IMR-90 (cell line): ENCODE measurements around the gene PHF21B. TPM values are rescaled to one million over a fixed set of nuclear protein-coding genes. Genes with fewer than 3 reads are reported as not detected.

Experiments
- ATAC-seq: fragments of 200-7000 bp; cut with Tn5 transposase; 2 replicates; pipeline ENCODE4 v1.9.1; 2020; ENCODE audit warnings: low read depth, mild to moderate bottlenecking, moderate library complexity
- BruUV-seq: library from RNA; stranded (reverse); fragments of 400-500 nt; replicated peaks from 2 replicates; lab custom pipeline; 2021; lab: Mats Ljungman, UMichigan
- CTCF ChIA-PET: fragments of 300-600 bp; formaldehyde crosslinking; extraction: SDS; loops from one replicate; lab custom pipeline; 2021; ENCODE audit warnings: antibody characterized with exemption; lab: Yijun Ruan, JAX
- POLR2A ChIA-PET: fragments of 300-600 bp; sonication (Branson Sonifier 250); formaldehyde crosslinking; loops from one replicate; lab custom pipeline; 2022; ENCODE audit warnings: antibody characterized with exemption; ENCODE audit not compliant: unreplicated experiment; lab: Charles Lee
- DNase-seq: peaks from one replicate; pipeline ENCODE4 v3.0.0; 2013
- H2AFZ ChIP-seq: replicated peaks from 2 replicates; pipeline ENCODE3; 2013; ENCODE audit warnings: low read length, mild to moderate bottlenecking; ENCODE audit not compliant: poor library complexity
- H2AK5ac ChIP-seq: 2 replicates; pipeline ENCODE4 v1.6.1; 2013; ENCODE audit warnings: low read depth, low read length, inconsistent platforms
- H2AK9ac ChIP-seq: replicated peaks from 2 replicates; pipeline ENCODE3; 2013; ENCODE audit warnings: mild to moderate bottlenecking, low read depth, low read length, moderate library complexity; ENCODE audit not compliant: poor library complexity
- H2BK120ac ChIP-seq: 2 replicates; pipeline ENCODE4 v1.6.1; 2013; ENCODE audit warnings: low read depth, low read length, inconsistent platforms
- H2BK15ac ChIP-seq: 3 replicates; pipeline ENCODE4 v1.6.1; 2013; ENCODE audit warnings: low read depth, low read length, inconsistent platforms
- H2BK20ac ChIP-seq: 2 replicates; pipeline ENCODE4 v1.6.1; 2013; ENCODE audit warnings: low read depth, mild to moderate bottlenecking, inconsistent platforms, low read length, moderate library complexity
- H2BK5ac ChIP-seq: 2 replicates; pipeline ENCODE4 v1.6.1; 2013; ENCODE audit warnings: mild to moderate bottlenecking, low read depth, low read length, inconsistent platforms; ENCODE audit not compliant: poor library complexity, severe bottlenecking
- H3K14ac ChIP-seq: replicated peaks from 2 replicates; pipeline ENCODE4 v1.6.1; 2013; ENCODE audit warnings: low read depth, low read length, inconsistent platforms
- H3K18ac ChIP-seq: 2 replicates; pipeline ENCODE4 v1.6.1; 2013; ENCODE audit warnings: low read depth, low read length, control low read depth
- H3K23ac ChIP-seq: 2 replicates; pipeline ENCODE4 v1.6.1; 2013; ENCODE audit warnings: low read depth, low read length, inconsistent platforms
- H3K27ac ChIP-seq: 2 replicates; pipeline ENCODE4 v1.5.1; 2013; ENCODE audit warnings: mild to moderate bottlenecking, control low read depth, low read length; ENCODE audit not compliant: insufficient read depth
- H3K27me3 ChIP-seq: 2 replicates; pipeline ENCODE4 v1.6.1; 2013; ENCODE audit warnings: low read length; ENCODE audit not compliant: control insufficient read depth, insufficient read depth
- H3K36me3 ChIP-seq: 2 replicates; pipeline ENCODE4 v1.6.1; 2013; ENCODE audit warnings: low read length, mixed read lengths; ENCODE audit not compliant: control insufficient read depth, insufficient read depth
- H3K4ac ChIP-seq: 2 replicates; pipeline ENCODE4 v1.6.1; 2013; ENCODE audit warnings: low read depth, low read length, inconsistent platforms
- H3K4me1 ChIP-seq: 2 replicates; pipeline ENCODE4 v1.6.1; 2013; ENCODE audit warnings: low read length, mixed read lengths; ENCODE audit not compliant: control insufficient read depth, insufficient read depth
- H3K4me2 ChIP-seq: 2 replicates; pipeline ENCODE4 v1.6.1; 2013; ENCODE audit warnings: low read depth, mild to moderate bottlenecking, control low read depth, low read length, moderate library complexity
- H3K4me3 ChIP-seq: 2 replicates; pipeline ENCODE4 v1.5.1; 2013; ENCODE audit warnings: low read depth, mild to moderate bottlenecking, control low read depth, low read length, moderate library complexity; ENCODE audit not compliant: insufficient read depth
- H3K56ac ChIP-seq: 2 replicates; pipeline ENCODE4 v1.6.1; 2013; ENCODE audit warnings: low read length, inconsistent platforms; ENCODE audit not compliant: insufficient read depth; ENCODE audit errors: extremely low read depth
- H3K79me1 ChIP-seq, 2 experiments: 2 replicates each; pipeline ENCODE4 v1.6.1; 2013; ENCODE audit warnings: low read length in 2 of 2, inconsistent platforms in 1 of 2, low read depth in 1 of 2
- H3K9ac ChIP-seq: 2 replicates; pipeline ENCODE4 v1.6.1; 2013; ENCODE audit warnings: low read depth, low read length, control low read depth
- H3K9me1 ChIP-seq: 2 replicates; pipeline ENCODE4 v1.6.1; 2013; ENCODE audit warnings: low read length, inconsistent platforms; ENCODE audit not compliant: insufficient read depth
- H3K9me3 ChIP-seq: 2 replicates; pipeline ENCODE4 v1.6.1; 2013; ENCODE audit warnings: low read length; ENCODE audit not compliant: control insufficient read depth, insufficient read depth
- H4K20me1 ChIP-seq: 2 replicates; pipeline ENCODE4 v1.6.1; 2013; ENCODE audit warnings: low read length, inconsistent platforms; ENCODE audit not compliant: insufficient read depth
- H4K5ac ChIP-seq: 2 replicates; pipeline ENCODE4 v1.6.1; 2013; ENCODE audit warnings: mild to moderate bottlenecking, low read depth, low read length, control low read depth
- H4K8ac ChIP-seq, 2 experiments: 2 replicates each; pipeline ENCODE4 v1.6.1; 2013; ENCODE audit warnings: low read depth in 2 of 2, low read length in 2 of 2, control low read depth in 1 of 2, inconsistent platforms in 1 of 2
- H4K91ac ChIP-seq: 2 replicates; pipeline ENCODE4 v1.6.1; 2013; ENCODE audit warnings: low read depth, low read length, inconsistent platforms; ENCODE audit not compliant: insufficient read depth
- BHLHE40 ChIP-seq: fragments of 150-350 bp; IDR thresholded peaks from 2 replicates; pipeline ENCODE4 v1.6.1; 2016; ENCODE audit warnings: mild to moderate bottlenecking, low read depth, low read length
- CHD1 ChIP-seq: IDR thresholded peaks from 2 replicates; pipeline ENCODE4 v1.6.1; 2012; ENCODE audit warnings: low read depth, low read length, improper control_type of control experiment
- FOS ChIP-seq: fragments of 150-350 bp; IDR thresholded peaks from 2 replicates; pipeline ENCODE4 v1.6.1; 2016; ENCODE audit warnings: low read depth, low read length
- MAFK ChIP-seq: IDR thresholded peaks from 2 replicates; pipeline ENCODE4 v1.6.1; 2012; ENCODE audit warnings: low read depth, low read length, improper control_type of control experiment
- MAZ ChIP-seq: IDR thresholded peaks from 2 replicates; pipeline ENCODE4 v1.6.1; 2012; ENCODE audit warnings: low read depth, mild to moderate bottlenecking, low read length, improper control_type of control experiment, moderate library complexity, borderline replicate concordance
- MXI1 ChIP-seq: IDR thresholded peaks from 2 replicates; pipeline ENCODE4 v1.6.1; 2012; ENCODE audit warnings: low read depth, mild to moderate bottlenecking, low read length, moderate library complexity, borderline replicate concordance
- RAD21 ChIP-seq: IDR thresholded peaks from 2 replicates; pipeline ENCODE4 v1.6.1; 2012; ENCODE audit warnings: low read length, improper control_type of control experiment
- RCOR1 ChIP-seq: IDR thresholded peaks from 2 replicates; pipeline ENCODE4 v1.6.1; 2012; ENCODE audit warnings: mild to moderate bottlenecking, low read length, improper control_type of control experiment; ENCODE audit not compliant: insufficient replicate concordance
- RFX5 ChIP-seq: IDR thresholded peaks from 2 replicates; pipeline ENCODE4 v1.8.0; 2012; ENCODE audit warnings: low read depth, mild to moderate bottlenecking, low read length, moderate library complexity
- SMC3 ChIP-seq: fragments of 150-350 bp; IDR thresholded peaks from 2 replicates; pipeline ENCODE4 v1.6.1; 2016; ENCODE audit warnings: low read depth, mild to moderate bottlenecking, antibody characterized with exemption, low read length, moderate library complexity
- USF2 ChIP-seq: fragments of 150-350 bp; IDR thresholded peaks from 2 replicates; pipeline ENCODE4 v1.6.1; 2017; ENCODE audit warnings: mild to moderate bottlenecking, antibody characterized with exemption, low read length, low read depth
- WGBS, 2 experiments: methylation state at CpG; one replicate each; pipeline versions ENCODE4 v1.1.5 to v1.1.7; 2013; ENCODE audit warnings: missing lambda C conversion rate in 2 of 2; ENCODE audit not compliant: insufficient read length in 1 of 2; ENCODE audit errors: extremely low coverage in 2 of 2; 5-methylcytosine and 5-hydroxymethylcytosine counted together
- dilution Hi-C: fragments of 300-500 bp; cut with HindIII; formaldehyde crosslinking; loops from one replicate; pipeline ENCODE4 v1.14.3; 2018; ENCODE audit warnings: low sequenced_read_pairs; ENCODE audit not compliant: unreplicated experiment
- in situ Hi-C: fragments of 300-500 bp; cut with MboI; formaldehyde crosslinking; loops from 3 replicates; pipeline ENCODE4 v1.14.3; 2019; ENCODE audit warnings: low sequenced_read_pairs, inconsistent platforms, mixed read lengths
- intact Hi-C: fragments of 100-400 bp; cut with micrococcal nuclease; formaldehyde crosslinking; loops from 2 replicates; pipeline ENCODE4 v1.10.0; 2022
- polyA plus RNA-seq, 3 experiments: library from polyadenylated mRNA; depleted of rRNA; stranded (reverse); fragments of >200 nt; gene quantifications; 2 replicates each; pipeline ENCODE4 v1.2.3, GENCODE V29; 2012; ENCODE audit warnings: low replicate concordance in 1 of 3
- total RNA-seq: library from RNA; depleted of rRNA; stranded (reverse); fragments of >200 nt; gene quantifications from 2 replicates; pipeline ENCODE4 v1.2.3, GENCODE V29; 2012
- TF ChIP-seq, protein P1 (sequence below): conservative IDR thresholded peaks from 2 replicates; pipeline ENCODE4 v1.5.1; 2012; ENCODE audit warnings: mild to moderate bottlenecking, low read depth, low read length, improper control_type of control experiment
- TF ChIP-seq, protein P2 (sequence below): fragments of 150-350 bp; IDR thresholded peaks from 2 replicates; pipeline ENCODE4 v1.6.1; 2016; ENCODE audit warnings: low read depth, mild to moderate bottlenecking, low read length, moderate library complexity, borderline replicate concordance

PHF21B gene
- total and polyA plus RNA-seq, 2 of the 4 experiments (the other 2 are of a cell fraction), result 0.02 TPM; not detected in 1

DNA sequence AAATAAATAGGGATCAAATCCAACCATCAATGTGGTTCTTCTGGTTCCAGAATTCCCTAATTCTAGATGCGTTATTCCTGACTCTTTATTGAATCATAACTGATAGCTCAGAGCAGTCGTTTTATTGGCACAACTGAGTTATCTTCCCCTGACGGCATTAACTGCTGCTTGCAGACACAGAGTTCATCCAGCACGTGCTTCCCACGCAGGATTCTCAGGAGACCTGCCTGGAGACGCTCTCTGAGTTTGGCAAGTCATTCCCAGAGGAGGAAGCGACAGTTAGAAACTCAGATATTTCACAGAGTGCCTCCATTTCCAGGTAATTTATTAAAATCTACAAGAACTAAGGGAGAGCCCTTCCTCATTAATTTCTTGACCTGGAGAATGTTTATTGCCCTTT, 35.4 kb upstream of the PHF21B start:
- BruUV-seq, result no TSS peak
- TF ChIP-seq MAZ (no peak), BHLHE40 (no peak), MAFK (no peak), RAD21 (no peak), CHD1 (no peak), RCOR1 (no peak), MXI1 (no peak), RFX5 (no peak), SMC3 (no peak), USF2 (no peak), FOS (no peak)
- TF ChIP-seq, protein P1, sequence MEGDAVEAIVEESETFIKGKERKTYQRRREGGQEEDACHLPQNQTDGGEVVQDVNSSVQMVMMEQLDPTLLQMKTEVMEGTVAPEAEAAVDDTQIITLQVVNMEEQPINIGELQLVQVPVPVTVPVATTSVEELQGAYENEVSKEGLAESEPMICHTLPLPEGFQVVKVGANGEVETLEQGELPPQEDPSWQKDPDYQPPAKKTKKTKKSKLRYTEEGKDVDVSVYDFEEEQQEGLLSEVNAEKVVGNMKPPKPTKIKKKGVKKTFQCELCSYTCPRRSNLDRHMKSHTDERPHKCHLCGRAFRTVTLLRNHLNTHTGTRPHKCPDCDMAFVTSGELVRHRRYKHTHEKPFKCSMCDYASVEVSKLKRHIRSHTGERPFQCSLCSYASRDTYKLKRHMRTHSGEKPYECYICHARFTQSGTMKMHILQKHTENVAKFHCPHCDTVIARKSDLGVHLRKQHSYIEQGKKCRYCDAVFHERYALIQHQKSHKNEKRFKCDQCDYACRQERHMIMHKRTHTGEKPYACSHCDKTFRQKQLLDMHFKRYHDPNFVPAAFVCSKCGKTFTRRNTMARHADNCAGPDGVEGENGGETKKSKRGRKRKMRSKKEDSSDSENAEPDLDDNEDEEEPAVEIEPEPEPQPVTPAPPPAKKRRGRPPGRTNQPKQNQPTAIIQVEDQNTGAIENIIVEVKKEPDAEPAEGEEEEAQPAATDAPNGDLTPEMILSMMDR, result no peak
- TF ChIP-seq, protein P2, sequence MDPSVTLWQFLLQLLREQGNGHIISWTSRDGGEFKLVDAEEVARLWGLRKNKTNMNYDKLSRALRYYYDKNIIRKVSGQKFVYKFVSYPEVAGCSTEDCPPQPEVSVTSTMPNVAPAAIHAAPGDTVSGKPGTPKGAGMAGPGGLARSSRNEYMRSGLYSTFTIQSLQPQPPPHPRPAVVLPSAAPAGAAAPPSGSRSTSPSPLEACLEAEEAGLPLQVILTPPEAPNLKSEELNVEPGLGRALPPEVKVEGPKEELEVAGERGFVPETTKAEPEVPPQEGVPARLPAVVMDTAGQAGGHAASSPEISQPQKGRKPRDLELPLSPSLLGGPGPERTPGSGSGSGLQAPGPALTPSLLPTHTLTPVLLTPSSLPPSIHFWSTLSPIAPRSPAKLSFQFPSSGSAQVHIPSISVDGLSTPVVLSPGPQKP, result no peak
- H2AK9ac ChIP-seq, result no peak overlapping the region
- WGBS, 2 experiments, result 26% methylated on average over 6 of the region's 7 CpGs; no CpG with 5 or more reads in 1 of the 2 experiments
- no peak overlapping the region for H4K5ac ChIP-seq
- H3K79me1 ChIP-seq, result no peaks in the 10 kb centered on the region
- H3K56ac ChIP-seq, result no peak overlapping the region
- no peak overlapping the region for H4K8ac ChIP-seq
- H3K4me1 ChIP-seq, result no peaks in the 10 kb centered on the region
- no peaks in the 10 kb centered on the region for H3K36me3 ChIP-seq
- in situ Hi-C loops, result no loop called here
- H3K9me1 ChIP-seq, result no peaks in the 10 kb centered on the region
- DNase-seq (no peak), ATAC-seq (no peak)
- no peaks in the 10 kb centered on the region for H3K9me3 ChIP-seq
- H2BK120ac ChIP-seq, result no peak overlapping the region
- no peak overlapping the region for H2AK5ac ChIP-seq
- dilution Hi-C loops, result no loop called here
- intact Hi-C loops, result no loop called here
- no peak overlapping the region for H2BK15ac ChIP-seq
- CTCF ChIA-PET, result no interaction called here
- no peak overlapping the region for H3K18ac ChIP-seq
- H2AFZ ChIP-seq, result no peak overlapping the region
- H4K91ac ChIP-seq, result no peak overlapping the region
- H2BK5ac ChIP-seq, result no peak overlapping the region
- no peak overlapping the region for H2BK20ac ChIP-seq
- POLR2A ChIA-PET, result no interaction called here
- H4K20me1 ChIP-seq, result no peaks in the 10 kb centered on the region
- no peak overlapping the region for H3K4me3 ChIP-seq
- H3K27ac ChIP-seq, result no peak overlapping the region
- no peak overlapping the region for H3K4ac ChIP-seq
- H3K27me3 ChIP-seq, result peaks cover 38% of the 10 kb centered on the region
- no peak overlapping the region for H3K4me2 ChIP-seq
- no peak overlapping the region for H3K14ac ChIP-seq
- H3K9ac ChIP-seq, result no peak overlapping the region
- H3K23ac ChIP-seq, result no peak overlapping the region
